HL-60/S4 treated with retinoic acid at 250 ng/mL for 4 days and 3 days (cell line): ENCODE measurements around the gene HMGB2.

Experiments
- in situ Hi-C: fragments of 300-500 bp; cut with MboI; formaldehyde crosslinking; loops from 2 replicates; pipeline ENCODE4 v1.7.0; 2022; ENCODE audit warnings: low sequenced_read_pairs

Gene HMGB2

DNA sequence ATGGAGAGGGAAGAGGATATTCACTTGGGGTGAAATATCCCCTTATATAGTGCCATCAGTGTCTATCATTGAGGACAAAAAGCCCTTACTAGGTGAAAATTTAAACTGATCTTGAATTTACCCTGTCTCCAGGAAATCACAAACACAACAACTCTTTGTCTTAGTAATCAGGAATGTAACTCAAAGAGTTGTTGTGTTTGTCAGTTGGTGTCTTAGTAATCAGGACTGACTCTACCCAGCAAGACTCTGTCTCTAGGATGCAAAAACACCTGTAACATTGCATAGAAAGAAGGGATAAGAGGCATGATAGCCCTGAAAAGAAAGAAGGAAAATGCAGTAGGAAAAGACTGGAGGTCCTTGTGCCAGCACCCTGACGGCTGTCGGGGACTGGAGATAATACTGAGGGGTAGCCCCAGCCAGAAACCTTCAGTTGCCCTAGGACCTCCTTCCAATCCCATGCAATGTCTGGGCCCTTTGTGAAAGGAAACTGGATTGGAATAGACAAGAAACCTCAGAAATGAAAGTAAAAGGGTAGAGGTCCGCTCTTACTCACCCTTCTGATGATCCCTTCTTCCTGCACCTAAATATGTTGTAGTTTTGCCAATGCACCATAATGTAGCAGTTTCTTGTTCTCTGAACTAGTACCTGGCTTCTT lies 45.3 kb downstream of the HMGB2 start:
- in situ Hi-C loops, result no loop called here

DNA sequence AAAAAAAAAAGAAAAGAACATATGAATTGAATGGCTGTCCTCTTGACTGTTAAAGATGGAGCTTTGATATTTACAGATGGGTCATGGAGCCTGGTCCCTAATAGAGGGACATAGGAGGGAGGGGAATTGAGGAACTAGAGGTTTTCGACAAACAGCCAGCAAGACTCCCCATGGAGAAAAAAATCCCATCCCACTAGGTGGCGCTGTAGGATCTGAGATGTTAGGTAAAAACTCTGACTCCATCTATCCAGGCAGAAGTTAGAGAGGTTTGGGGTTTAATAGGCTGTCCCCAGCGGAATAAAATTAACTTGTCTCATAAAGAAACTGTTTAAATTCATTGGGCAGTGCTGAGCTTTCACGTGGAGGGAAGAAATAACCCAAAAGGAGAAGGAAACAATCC lies 45.9 kb downstream of the HMGB2 start:
- in situ Hi-C loops, result no loop called here

DNA sequence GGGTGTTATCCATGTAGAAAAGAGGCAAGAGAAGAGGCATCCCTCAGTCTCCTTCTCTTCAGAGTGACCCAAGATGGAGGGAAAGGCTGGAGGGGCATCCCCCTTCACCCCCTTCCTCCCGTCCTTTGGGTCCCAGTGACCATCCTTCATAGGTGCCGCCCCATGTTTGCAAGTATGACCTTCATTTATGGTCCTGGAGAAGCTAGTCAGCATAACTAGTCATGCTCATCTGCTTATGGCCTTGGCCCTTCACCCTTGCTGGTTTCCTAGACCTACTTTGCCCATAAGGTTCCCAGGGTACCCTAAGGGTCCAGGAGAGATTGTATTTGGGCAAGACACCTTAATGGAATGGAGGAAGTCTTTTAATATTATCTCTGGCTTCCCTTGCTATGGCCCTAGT lies 46.7 kb downstream of the HMGB2 start:
- in situ Hi-C loops, result no loop called here

DNA sequence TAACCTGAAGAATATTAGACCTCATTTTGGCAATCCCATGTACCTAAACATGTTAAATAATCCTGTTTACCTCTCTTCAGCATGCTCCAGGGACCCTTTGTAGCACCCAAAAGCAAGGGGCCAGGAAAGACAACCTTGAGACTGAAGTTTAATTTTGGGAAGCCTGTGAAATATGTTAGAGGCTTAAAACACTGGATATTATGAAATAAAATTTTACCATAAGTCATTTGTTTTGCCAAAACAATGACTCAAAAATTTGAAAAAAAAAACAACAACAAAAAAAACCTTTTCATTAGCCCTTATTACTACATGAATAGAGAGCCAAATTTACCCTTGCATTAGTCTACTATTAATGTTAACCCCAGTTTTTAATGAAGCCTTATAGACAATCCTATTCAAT lies 49.7 kb downstream of the HMGB2 start:
- in situ Hi-C loops, result no loop called here

DNA sequence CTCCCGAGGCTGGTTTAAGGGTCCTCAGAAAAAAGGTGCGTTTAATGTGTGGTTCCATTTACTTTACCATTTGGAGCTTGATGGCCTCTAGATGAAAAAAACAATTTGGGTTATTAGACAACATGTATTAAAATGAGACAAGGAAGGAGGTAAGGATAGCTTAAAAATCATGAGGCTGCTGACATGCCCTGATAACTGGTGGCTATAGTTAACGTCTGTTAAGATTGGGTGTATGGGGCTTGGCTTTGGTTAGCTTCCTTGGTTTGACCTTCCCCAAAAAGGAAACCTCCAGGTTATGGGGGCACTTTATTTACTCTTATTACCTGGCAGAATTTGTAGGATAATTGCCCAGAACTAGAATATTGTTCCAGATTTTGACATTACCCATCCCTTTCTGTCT lies 51.5 kb downstream of the HMGB2 start:
- in situ Hi-C loops, result no loop called here

DNA sequence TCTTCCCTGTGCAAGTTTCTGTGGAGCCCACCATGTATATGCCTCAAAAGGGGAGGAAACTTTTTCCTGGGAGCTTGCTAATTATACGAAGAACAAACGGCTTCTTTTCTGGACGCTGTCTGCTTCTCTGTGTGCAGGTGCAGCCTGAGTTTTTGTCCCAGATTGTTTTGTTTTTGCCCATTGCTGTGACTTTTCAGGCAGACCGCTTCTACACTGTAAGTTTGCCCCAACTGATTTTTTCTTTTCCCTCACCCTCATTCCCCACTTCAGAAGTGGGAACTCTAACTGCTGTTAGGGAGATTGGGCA lies 51.9 kb downstream of the HMGB2 start:
- in situ Hi-C loops, result no loop called here

DNA sequence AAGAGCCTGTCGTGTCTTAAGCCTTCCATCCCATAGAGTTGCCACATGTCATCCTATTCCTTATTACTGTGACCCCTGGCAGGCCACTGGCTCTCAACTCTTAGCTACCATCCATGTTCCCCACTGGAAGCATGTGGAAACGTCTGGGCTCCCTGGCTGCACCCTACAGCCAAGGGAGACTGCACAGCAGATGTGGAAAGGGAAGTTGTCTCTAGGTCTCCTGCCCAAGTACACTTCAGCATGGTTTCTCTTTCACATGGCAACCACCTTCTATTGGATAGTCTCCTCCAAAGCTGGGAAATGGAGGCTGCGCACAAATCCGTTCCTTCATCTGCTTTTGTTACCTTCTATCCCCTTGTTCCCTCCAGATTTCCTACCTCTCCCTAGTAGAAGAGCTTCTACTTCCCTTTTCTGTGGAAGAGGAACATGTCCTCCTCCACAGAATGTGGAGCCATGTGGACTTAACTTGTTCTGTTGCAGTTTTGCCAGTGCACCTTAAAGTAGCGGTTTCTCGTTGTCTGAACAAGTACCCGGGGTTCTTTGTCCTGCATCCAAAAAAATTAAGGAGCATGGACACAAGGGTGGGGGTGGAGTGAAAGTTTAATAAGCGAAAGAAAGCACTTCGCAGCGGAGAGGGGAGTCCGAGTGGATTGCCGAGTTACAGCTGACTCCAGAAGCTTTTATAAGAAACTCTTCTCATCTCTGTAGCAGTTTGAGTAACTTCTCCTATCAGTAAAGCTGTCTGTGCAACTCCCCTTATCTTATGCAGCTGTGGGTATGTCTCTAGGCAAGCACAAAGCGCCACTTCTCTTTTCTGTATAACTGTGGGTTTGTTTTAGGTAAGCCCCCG lies 52.5 kb downstream of the HMGB2 start:
- in situ Hi-C loops, result no loop called here
